ENCODE data around the gene SLC29A3.

DNA sequence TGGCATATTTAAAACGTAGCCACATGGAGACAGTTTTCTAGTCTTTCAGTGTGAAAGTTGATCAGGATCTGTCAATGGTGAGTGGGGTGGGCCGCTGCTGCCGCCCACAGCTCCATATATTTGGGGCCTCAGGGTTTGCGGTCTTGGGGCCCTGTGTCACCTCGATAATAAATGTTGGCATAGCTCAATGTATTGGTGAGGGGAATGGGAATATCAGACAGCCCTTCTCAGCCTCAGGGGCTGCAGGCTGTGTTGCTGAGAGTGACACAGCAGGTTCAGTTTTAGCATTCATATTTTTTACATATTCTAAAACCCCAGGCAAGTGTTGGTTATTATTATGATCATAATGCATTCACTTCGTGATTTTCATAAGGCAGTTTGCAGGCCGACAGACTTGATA is 82.9 kb downstream of the SLC29A3 start:
- TF ChIP-seq POLR2A (IDR thresholded peaks at IDR 0.05; ENCODE audit: borderline replicate concordance, extremely low read depth, insufficient read depth, insufficient read length) (no peak), EZH2phosphoT487 (IDR thresholded peaks at IDR 0.05; ENCODE audit: borderline replicate concordance) (no peak), ZFX (IDR thresholded peaks at IDR 0.05) (no peak), POLR2AphosphoS5 (IDR thresholded peaks at IDR 0.05; ENCODE audit: low read depth, low read length) (no peak), SIN3A (IDR thresholded peaks at IDR 0.05; ENCODE audit: low read depth) (no peak), CBX3 (IDR thresholded peaks at IDR 0.05; ENCODE audit: low read depth) (no peak), RAD21 (IDR thresholded peaks at IDR 0.05; ENCODE audit: low read depth) (no peak), EZH2 (IDR thresholded peaks at IDR 0.05) (no peak), ZNF274 (IDR thresholded peaks at IDR 0.05; ENCODE audit: low read depth, low read length) (no peak), CEBPB (IDR thresholded peaks at IDR 0.05; ENCODE audit: low read depth) (no peak), SRF (IDR thresholded peaks at IDR 0.05; ENCODE audit: low read depth) (no peak)
- TF ChIP-seq, protein P1, sequence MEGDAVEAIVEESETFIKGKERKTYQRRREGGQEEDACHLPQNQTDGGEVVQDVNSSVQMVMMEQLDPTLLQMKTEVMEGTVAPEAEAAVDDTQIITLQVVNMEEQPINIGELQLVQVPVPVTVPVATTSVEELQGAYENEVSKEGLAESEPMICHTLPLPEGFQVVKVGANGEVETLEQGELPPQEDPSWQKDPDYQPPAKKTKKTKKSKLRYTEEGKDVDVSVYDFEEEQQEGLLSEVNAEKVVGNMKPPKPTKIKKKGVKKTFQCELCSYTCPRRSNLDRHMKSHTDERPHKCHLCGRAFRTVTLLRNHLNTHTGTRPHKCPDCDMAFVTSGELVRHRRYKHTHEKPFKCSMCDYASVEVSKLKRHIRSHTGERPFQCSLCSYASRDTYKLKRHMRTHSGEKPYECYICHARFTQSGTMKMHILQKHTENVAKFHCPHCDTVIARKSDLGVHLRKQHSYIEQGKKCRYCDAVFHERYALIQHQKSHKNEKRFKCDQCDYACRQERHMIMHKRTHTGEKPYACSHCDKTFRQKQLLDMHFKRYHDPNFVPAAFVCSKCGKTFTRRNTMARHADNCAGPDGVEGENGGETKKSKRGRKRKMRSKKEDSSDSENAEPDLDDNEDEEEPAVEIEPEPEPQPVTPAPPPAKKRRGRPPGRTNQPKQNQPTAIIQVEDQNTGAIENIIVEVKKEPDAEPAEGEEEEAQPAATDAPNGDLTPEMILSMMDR (IDR thresholded peaks at IDR 0.05 in 2 of 3, conservative IDR thresholded peaks at IDR 0.05 in 1 of 3; ENCODE audit: borderline replicate concordance in 1 of 3, insufficient read depth in 1 of 3, low read depth in 2 of 3, low read length in 2 of 3), result no peak
- TF ChIP-seq, protein P2, sequence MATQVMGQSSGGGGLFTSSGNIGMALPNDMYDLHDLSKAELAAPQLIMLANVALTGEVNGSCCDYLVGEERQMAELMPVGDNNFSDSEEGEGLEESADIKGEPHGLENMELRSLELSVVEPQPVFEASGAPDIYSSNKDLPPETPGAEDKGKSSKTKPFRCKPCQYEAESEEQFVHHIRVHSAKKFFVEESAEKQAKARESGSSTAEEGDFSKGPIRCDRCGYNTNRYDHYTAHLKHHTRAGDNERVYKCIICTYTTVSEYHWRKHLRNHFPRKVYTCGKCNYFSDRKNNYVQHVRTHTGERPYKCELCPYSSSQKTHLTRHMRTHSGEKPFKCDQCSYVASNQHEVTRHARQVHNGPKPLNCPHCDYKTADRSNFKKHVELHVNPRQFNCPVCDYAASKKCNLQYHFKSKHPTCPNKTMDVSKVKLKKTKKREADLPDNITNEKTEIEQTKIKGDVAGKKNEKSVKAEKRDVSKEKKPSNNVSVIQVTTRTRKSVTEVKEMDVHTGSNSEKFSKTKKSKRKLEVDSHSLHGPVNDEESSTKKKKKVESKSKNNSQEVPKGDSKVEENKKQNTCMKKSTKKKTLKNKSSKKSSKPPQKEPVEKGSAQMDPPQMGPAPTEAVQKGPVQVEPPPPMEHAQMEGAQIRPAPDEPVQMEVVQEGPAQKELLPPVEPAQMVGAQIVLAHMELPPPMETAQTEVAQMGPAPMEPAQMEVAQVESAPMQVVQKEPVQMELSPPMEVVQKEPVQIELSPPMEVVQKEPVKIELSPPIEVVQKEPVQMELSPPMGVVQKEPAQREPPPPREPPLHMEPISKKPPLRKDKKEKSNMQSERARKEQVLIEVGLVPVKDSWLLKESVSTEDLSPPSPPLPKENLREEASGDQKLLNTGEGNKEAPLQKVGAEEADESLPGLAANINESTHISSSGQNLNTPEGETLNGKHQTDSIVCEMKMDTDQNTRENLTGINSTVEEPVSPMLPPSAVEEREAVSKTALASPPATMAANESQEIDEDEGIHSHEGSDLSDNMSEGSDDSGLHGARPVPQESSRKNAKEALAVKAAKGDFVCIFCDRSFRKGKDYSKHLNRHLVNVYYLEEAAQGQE (IDR thresholded peaks at IDR 0.05; ENCODE audit: low read depth), result no peak
- TF ChIP-seq, protein P3, sequence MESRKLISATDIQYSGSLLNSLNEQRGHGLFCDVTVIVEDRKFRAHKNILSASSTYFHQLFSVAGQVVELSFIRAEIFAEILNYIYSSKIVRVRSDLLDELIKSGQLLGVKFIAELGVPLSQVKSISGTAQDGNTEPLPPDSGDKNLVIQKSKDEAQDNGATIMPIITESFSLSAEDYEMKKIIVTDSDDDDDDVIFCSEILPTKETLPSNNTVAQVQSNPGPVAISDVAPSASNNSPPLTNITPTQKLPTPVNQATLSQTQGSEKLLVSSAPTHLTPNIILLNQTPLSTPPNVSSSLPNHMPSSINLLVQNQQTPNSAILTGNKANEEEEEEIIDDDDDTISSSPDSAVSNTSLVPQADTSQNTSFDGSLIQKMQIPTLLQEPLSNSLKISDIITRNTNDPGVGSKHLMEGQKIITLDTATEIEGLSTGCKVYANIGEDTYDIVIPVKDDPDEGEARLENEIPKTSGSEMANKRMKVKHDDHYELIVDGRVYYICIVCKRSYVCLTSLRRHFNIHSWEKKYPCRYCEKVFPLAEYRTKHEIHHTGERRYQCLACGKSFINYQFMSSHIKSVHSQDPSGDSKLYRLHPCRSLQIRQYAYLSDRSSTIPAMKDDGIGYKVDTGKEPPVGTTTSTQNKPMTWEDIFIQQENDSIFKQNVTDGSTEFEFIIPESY (IDR thresholded peaks at IDR 0.05; ENCODE audit: extremely low read depth, insufficient replicate concordance, low read length), result no peak
